ENCODE data around the gene LAMC3. TPM values are rescaled to one million over a fixed set of nuclear protein-coding genes. Genes with fewer than 3 reads are reported as not detected.

The LAMC3 gene
- total RNA-seq, 1 donor from 2014 or later, result 0.20 TPM

DNA sequence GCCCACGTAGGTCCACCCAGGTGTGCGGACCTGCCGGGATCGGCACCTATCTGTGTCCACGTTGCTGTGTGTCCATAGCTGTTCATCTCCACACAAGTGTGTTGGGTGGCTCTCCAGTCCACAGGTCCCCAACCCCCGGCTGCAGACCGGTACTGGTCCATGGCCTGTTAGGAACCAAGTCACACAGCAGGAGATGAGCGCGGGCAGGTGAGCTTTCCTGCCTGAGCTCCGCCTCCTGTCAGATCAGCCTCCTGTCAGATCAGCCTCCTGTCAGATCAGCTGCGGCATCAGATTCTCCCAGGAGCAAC lies 18.9 kb downstream of the LAMC3 start:
- no peaks in the 10 kb centered on the region for H3K36me3 ChIP-seq (ENCODE audit: insufficient read depth, low read length)
- H3K4me2 ChIP-seq (ENCODE audit: low read length), result no peak overlapping the region
- no peak for FAIRE-seq
- Mint-ChIP-seq H3K36me3 (ENCODE audit: low read depth, unreplicated experiment) (peaks cover 1% of the 10 kb centered on the region), H3K4me3 (ENCODE audit: unreplicated experiment) (no peak overlapping the region), H3K27me3 (ENCODE audit: low read depth, unreplicated experiment) (peaks cover 49% of the 10 kb centered on the region), H3K9me3 (ENCODE audit: unreplicated experiment) (peaks cover 2% of the 10 kb centered on the region), H3K27ac (ENCODE audit: unreplicated experiment) (no peak overlapping the region), H3K4me1 (ENCODE audit: low read depth, unreplicated experiment) (no peaks in the 10 kb centered on the region)
- H3K9ac ChIP-seq (ENCODE audit: low read length), result no peak overlapping the region
- no peaks in the 10 kb centered on the region for H3K79me2 ChIP-seq (ENCODE audit: insufficient read depth, low read length)
- H3K27me3 ChIP-seq (ENCODE audit: insufficient read depth, low read length), result peaks cover 16% of the 10 kb centered on the region
- no peaks in the 10 kb centered on the region for H3K9me3 ChIP-seq (ENCODE audit: insufficient read depth, low read depth, low read length)
- TF ChIP-seq, protein P1, sequence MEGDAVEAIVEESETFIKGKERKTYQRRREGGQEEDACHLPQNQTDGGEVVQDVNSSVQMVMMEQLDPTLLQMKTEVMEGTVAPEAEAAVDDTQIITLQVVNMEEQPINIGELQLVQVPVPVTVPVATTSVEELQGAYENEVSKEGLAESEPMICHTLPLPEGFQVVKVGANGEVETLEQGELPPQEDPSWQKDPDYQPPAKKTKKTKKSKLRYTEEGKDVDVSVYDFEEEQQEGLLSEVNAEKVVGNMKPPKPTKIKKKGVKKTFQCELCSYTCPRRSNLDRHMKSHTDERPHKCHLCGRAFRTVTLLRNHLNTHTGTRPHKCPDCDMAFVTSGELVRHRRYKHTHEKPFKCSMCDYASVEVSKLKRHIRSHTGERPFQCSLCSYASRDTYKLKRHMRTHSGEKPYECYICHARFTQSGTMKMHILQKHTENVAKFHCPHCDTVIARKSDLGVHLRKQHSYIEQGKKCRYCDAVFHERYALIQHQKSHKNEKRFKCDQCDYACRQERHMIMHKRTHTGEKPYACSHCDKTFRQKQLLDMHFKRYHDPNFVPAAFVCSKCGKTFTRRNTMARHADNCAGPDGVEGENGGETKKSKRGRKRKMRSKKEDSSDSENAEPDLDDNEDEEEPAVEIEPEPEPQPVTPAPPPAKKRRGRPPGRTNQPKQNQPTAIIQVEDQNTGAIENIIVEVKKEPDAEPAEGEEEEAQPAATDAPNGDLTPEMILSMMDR (IDR thresholded peaks at IDR 0.05; ENCODE audit: insufficient read depth, low read depth, low read length), result no peak
- TF ChIP-seq EZH2 (IDR thresholded peaks at IDR 0.05; ENCODE audit: insufficient read depth, low read length), result no peak
- no peak overlapping the region for H3K27ac ChIP-seq (ENCODE audit: low read depth, low read length)
- no peaks in the 10 kb centered on the region for H4K20me1 ChIP-seq (ENCODE audit: insufficient read depth, low read length)
- H3K4me3 ChIP-seq (ENCODE audit: insufficient read depth, low read depth, low read length), result no peak overlapping the region
- no peak for DNase-seq (ENCODE audit: low read depth)
- no peaks in the 10 kb centered on the region for H3K4me1 ChIP-seq (ENCODE audit: insufficient read depth, low read length)
- H2AFZ ChIP-seq (ENCODE audit: low read depth, low read length), result no peak overlapping the region

DNA sequence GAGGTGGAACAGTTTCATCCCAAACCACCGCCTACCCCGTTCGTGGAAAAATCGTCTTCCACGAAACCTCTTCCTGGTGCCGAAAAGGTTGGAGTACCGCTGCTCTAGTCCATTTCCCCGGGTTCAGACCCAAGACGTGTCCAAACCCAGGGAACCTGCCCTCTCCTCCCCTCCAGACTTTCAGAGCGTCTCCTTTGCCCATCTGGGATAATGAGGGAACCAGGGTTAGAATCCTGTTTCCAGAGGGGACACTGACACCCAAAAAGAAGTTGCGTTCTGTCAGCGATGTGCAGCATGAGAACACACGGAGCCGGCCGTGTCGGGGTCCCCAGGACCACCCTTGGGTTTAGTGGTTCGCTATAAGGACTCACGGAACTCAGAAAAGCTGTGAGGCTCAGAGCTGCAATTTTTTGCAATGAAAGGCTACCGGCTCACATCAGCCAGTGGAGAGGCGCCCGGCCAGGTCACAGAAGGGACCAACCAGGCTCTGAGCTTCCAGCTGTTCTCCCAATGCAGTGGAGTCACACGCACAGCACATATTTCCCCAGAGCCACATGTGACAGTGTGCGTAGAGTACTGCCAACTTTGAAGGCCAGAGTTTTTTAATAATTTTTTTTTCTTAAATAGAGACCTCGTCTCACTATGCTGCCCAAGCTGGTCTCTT lies 19.4 kb downstream of the LAMC3 start:
- no peak overlapping the region for H3K27ac ChIP-seq (ENCODE audit: low read depth, low read length)
- peaks cover 2% of the 10 kb centered on the region for H3K9me3 Mint-ChIP-seq (ENCODE audit: unreplicated experiment)
- TF ChIP-seq, protein P1 (IDR thresholded peaks at IDR 0.05; ENCODE audit: insufficient read depth, low read depth, low read length), result no peak
- TF ChIP-seq EZH2 (IDR thresholded peaks at IDR 0.05; ENCODE audit: insufficient read depth, low read length), result no peak

DNA sequence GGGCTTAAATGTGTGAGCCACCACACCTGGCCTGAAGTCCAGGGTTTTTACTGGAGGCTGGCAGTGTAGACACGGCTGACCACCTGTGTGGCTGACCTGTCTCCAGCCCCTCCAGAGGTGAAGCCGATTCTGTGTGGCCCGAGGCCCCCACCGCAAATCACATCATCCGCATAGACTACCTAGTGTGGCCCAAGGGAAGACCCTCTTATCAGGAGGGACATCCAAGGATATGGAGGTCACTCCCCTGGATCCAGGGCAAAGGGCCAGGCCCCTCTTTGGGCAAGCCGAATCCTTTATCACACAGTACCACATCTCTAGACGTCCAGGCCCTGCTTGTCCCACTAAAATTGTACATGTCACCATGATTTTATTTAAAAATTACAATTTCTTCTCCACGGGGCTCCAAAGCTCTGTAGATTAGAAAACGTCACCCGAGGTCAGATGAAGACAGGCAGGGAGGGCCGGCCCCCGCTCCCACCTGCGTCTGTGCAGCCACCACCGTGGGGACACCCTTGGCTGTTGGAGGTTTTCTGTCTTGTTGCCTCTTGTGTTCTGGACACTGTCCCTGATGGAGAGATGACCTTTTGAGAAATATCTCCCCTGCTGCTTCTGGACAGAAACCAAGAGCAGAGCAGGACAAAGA lies 20.1 kb downstream of the LAMC3 start:
- Histone ChIP-seq H3K4me2 (ENCODE audit: low read length) (no peak overlapping the region), H3K79me2 (ENCODE audit: insufficient read depth, low read length) (no peaks in the 10 kb centered on the region), H2AFZ (ENCODE audit: low read depth, low read length) (no peak overlapping the region), H4K20me1 (ENCODE audit: insufficient read depth, low read length) (no peaks in the 10 kb centered on the region), H3K27ac (ENCODE audit: low read depth, low read length) (no peak overlapping the region), H3K4me3 (ENCODE audit: insufficient read depth, low read depth, low read length) (no peak overlapping the region), H3K4me1 (ENCODE audit: insufficient read depth, low read length) (no peaks in the 10 kb centered on the region), H3K36me3 (ENCODE audit: insufficient read depth, low read length) (no peaks in the 10 kb centered on the region), H3K27me3 (ENCODE audit: insufficient read depth, low read length) (peaks cover 12% of the 10 kb centered on the region), H3K9ac (ENCODE audit: low read length) (no peak overlapping the region), H3K9me3 (ENCODE audit: insufficient read depth, low read depth, low read length) (no peaks in the 10 kb centered on the region)
- no peaks in the 10 kb centered on the region for H3K9me3 Mint-ChIP-seq (ENCODE audit: unreplicated experiment)
- no peak for TF ChIP-seq EZH2 (IDR thresholded peaks at IDR 0.05; ENCODE audit: insufficient read depth, low read length)
- TF ChIP-seq, protein P1 (IDR thresholded peaks at IDR 0.05; ENCODE audit: insufficient read depth, low read depth, low read length), result no peak
- no peaks in the 10 kb centered on the region for H3K4me1 Mint-ChIP-seq (ENCODE audit: low read depth, unreplicated experiment)
- peaks cover 1% of the 10 kb centered on the region for H3K36me3 Mint-ChIP-seq (ENCODE audit: low read depth, unreplicated experiment)
- H3K4me3 Mint-ChIP-seq (ENCODE audit: unreplicated experiment), result no peak overlapping the region
- peaks cover 55% of the 10 kb centered on the region for H3K27me3 Mint-ChIP-seq (ENCODE audit: low read depth, unreplicated experiment)
- DNase-seq (ENCODE audit: low read depth), result no peak
- no peak overlapping the region for H3K27ac Mint-ChIP-seq (ENCODE audit: unreplicated experiment)
- no peak for FAIRE-seq

More for the DNA sequence above, 19.4 kb downstream of the LAMC3 start:
- H3K79me2 ChIP-seq (ENCODE audit: insufficient read depth, low read length), result no peaks in the 10 kb centered on the region
- Mint-ChIP-seq H3K27me3 (ENCODE audit: low read depth, unreplicated experiment) (peaks cover 53% of the 10 kb centered on the region), H3K36me3 (ENCODE audit: low read depth, unreplicated experiment) (peaks cover 1% of the 10 kb centered on the region), H3K4me1 (ENCODE audit: low read depth, unreplicated experiment) (no peaks in the 10 kb centered on the region), H3K27ac (ENCODE audit: unreplicated experiment) (no peak overlapping the region), H3K4me3 (ENCODE audit: unreplicated experiment) (no peak overlapping the region)
- no peaks in the 10 kb centered on the region for H3K4me1 ChIP-seq (ENCODE audit: insufficient read depth, low read length)
- DNase-seq (ENCODE audit: low read depth), result no peak
- H2AFZ ChIP-seq (ENCODE audit: low read depth, low read length), result no peak overlapping the region
- no peaks in the 10 kb centered on the region for H3K36me3 ChIP-seq (ENCODE audit: insufficient read depth, low read length)
- H3K9me3 ChIP-seq (ENCODE audit: insufficient read depth, low read depth, low read length), result no peaks in the 10 kb centered on the region
- no peak for FAIRE-seq
- H3K9ac ChIP-seq (ENCODE audit: low read length), result no peak overlapping the region
- H3K4me3 ChIP-seq (ENCODE audit: insufficient read depth, low read depth, low read length), result no peak overlapping the region
- H3K4me2 ChIP-seq (ENCODE audit: low read length), result no peak overlapping the region
- H4K20me1 ChIP-seq (ENCODE audit: insufficient read depth, low read length), result no peaks in the 10 kb centered on the region
- peaks cover 11% of the 10 kb centered on the region for H3K27me3 ChIP-seq (ENCODE audit: insufficient read depth, low read length)

Data from astrocyte (in vitro differentiated cells and primary cell).